GM19455 (cell line): ENCODE measurements around the gene RPL21.

ENCODE experiments used
- ATAC-seq: cut with Tn5 transposase; IDR thresholded peaks from one replicate; pipeline ENCODE4 v1.9.1; 2021; ENCODE audit not compliant: unreplicated experiment

Gene RPL21

DNA sequence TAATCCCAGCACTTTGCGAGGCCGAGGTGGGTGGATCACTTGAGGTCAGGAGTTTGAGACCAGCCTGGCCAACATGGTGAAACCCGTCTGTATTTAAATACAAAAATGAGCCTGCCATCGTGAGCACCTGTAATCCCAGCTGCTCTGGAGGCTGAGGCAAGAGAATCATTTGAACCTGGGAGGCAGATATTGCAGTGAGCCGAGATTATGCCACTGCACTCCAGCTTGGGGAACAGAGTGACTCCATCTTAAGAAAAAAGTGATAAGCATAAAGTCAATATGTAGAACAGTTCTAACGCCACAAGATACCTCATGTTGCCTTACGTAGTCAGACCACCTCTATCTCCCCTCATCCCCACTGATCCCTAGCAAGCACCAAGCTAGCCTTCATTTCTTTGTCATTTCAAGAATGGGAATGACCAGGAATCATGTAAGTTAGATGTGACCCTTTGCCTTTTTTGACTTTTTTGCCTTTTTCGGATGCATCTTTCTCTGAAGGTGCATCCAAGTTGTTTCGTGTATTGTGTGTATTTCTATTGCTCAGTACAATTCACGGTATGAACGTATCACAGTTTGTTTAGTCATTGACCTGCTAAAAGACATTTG, 6.4 kb downstream of the RPL21 start:
- ATAC-seq = no peak

DNA sequence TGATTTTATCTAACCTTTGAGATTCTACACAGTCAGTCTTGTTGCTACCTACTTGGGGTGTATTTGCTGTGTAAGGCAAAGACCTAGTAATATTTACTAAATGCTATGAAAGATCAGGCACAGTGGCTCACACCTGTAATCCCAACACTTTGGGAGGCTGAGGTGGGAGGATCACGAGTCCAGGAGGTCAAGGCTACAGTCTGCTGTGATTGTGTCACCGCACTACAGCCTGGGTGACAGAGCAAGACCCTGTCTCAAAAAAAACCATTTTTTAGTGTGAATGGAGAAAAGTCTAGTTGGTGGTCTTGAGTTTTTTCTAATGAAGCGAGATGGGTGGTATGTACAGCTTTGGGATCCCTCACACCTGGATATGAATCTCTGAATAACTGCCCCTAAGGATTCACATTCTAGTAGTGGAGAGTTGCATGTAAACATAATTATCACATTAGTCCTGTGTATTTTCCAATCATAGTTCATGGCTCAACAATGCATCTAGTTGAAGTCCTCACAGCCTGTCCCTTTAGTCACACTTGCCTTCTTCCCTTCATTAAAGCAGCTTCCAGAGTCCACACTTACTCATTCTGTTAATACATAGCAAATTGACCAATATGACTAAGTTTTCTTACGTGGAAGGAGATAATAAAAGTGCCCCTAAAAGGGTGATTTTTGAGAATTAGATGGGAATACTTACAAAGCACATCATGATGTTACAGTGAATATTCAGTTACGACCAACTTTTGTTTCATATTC, 7.5 kb downstream of the RPL21 start:
- no peak for ATAC-seq

DNA sequence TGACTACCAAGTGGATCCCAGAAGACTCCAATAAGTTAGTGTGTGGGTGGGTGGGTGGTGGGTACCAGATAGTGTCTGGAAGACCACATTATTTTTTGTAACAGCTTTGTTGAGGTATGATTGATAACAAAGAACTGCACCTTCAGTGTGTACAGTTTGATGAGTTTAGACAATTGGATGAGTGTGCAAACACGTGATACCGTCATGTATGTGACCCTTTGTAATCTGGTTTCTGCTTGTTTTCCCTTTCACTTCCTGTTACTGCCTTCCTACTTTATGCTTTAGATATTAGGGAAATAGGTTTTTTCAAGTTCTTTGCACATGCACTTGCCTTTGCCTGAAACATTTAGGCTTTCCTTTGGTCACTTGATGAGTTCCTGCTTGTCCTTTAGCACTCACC, 8.5 kb downstream of the RPL21 start:
- no peak for ATAC-seq

DNA sequence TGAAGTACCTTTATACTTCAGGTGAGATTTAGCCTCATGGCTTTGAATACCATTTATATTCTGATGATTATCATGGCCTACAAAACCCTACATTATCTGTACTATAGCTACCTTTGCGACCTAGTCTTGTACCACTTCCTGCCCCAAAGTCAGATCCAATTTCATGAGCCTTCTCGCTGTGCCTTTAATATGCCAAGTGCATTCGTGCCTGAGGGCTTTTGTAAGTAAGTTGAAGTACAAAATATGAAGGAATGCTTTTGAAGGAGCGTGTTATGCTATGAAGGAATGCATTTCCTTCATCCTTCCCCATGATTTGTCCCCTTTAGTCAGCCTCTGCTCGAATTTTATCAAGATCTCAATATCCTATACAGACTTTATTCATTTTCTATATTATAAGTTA, 10.0 kb downstream of the RPL21 start:
- no peak for ATAC-seq

DNA sequence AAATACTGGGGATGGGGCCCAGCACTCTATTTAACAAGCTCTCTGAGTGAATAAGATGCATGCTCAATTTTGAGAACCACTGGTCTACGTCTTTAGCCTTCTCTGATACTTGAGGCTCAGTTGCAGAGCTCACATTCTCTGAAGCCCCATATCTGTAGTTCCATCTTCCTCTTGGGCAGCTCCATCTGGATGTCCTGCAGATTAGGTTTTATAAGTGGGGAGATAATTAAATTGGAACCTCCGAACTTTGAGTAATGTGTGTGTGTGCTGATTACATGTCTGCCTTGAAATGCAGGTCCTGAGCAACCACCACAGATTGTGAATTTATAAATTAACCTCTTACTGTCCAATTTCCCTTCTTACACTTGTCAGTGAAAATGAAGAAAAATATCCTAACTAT, 12.1 kb downstream of the RPL21 start:
- no peak for ATAC-seq

DNA sequence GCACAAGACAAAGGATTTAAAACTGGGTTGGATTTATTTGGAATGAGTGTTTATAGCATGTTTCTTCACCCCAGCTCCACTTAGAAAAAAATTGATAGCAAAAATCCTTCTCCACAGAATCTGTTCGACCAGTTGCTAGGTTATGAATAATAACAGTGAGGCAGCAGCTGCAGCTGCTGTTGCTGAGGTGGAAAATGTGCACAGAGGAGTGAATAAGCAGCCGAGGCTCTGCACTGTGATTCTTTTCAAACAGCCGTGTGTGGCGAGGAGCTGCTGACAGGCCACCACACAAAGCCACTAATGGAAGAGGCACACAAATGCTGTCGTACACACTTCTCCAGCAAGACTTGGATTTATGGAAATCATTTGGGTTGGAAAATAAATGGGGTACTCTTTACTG, 12.8 kb downstream of the RPL21 start:
- no peak for ATAC-seq

DNA sequence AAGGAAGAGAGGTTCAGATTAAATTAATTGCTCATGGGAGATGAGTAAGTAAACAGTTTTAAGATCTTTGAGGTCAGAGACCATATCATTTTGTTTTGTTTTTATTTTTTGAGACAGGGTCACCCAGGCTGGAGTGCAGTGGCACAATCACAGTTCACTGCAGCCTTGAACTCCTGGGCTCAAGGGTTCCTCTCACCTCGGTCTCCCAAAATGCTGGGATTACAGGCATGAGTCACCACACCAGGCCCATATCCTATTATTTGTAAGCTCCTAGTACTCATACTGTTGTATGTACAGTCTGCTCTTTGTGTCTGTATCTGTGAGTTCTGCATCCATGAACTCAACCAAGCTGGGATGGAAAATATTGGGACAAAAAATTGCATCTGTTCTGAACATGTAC, 13.3 kb downstream of the RPL21 start:
- ATAC-seq = no peak

DNA sequence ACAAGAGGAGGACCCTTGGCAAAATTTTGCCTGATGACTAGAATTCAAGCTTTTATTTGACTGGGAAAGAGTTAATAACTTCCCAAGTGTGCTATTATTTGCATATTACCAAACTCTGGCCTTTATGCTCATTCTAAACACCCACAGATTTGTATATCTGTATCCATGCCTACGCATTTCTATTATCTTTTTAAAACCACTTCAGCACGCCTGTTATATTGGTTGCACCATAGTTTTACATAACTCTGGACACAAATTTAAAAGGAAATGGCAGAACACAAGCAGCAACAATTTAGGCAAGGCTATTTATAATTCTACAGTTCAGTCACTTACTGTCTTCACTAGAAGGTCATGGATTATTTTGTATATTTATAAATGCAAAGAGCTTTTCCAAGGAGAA, 15.6 kb downstream of the RPL21 start:
- no peak for ATAC-seq

DNA sequence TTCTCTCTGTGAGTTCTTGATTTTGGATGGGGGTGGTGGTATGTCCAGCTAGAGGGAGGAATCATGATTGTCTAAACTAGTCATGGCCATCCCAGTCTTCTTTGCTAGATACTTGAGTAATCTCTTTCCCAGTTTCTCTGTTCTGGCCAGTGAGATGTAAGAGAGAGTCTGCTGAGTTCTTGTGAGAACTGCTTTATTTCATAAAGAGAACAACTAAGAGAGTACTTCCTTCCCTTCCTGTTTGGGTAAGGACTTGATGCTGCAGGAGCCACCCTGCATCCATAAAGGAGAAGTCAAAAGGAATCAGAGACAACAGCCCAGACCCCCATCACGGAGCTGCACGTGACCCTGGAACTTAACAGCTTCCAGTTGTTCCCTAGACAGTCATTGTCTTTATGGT, 16.2 kb downstream of the RPL21 start:
- no peak for ATAC-seq

DNA sequence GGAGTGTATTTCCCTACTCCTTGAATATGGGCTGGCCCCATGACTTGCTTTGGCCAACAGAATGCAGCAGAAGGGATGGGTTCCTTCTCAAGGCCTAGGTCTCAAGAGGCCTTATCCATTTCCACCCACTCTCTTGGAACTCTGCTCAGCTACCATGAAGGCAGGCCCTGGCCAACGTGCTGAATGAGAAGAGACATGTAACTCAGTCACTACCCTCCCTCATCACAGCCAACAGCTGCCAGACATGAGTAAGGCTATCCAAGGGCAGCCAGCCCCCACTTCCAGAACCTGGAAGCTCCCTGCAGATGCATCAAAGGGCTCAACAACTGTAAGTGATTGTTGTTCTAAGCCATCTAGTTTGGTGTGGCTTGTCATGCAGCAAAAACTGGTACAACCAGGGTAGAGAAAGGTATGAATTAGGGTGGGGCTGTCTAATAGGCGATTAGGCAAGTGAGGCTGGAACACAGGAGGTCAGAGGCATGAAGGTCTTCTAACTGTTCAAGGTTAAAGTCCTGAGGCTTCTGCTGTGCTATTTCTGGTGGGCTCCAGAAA, 17.8 kb downstream of the RPL21 start:
- ATAC-seq = no peak

DNA sequence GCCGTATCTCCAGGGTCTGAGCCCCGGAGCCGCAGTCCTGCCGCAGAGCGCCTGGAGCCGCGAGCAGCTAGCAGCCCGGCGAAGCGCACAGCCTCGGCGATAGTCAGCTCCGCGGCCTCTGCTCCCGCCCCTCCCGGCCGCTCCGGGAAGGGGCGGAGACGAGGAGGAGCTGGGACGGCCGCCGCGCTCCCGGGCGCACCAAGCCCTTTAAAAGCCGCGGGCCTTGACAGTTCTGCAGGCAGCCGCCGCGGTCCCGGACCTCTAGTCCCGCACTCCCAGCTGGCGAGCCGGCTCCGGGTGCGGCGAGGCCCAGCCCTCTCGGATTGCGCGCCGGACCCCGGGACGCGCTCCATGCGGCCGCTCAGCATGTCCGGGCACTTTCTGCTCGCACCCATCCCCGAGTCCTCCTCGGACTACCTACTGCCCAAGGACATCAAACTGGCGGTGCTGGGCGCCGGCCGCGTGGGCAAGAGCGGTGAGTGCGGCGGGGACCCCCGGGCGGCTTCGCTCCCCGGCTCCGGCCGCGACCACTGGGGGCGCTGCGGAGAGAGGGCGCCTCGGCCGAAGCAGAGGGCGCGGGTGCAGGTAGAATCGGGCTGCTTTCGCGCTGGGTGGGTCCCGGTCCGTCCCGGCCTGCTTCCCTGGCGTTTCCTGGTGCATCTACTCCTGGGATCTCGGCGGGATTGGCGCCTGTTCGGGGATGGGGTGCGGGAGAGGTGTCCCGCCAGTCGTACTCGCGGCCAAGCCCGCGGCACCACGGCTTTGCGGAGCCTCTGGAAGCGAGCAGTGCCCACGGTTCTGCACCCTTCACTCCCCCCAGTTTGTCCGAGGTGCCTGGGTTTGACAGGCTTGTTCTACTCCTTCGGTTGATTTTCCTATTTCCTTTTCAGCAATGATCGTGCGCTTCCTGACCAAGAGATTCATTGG, 19.5 kb downstream of the RPL21 start, which contains the start of gene RASL11A:
Gene RASL11A, plus strand, starts transcription at position 237 of the 927 bp plus-strand sequence. Its CDS starts 115 bp downstream, at position 352.
- peak; percentile 88 for ATAC-seq

DNA sequence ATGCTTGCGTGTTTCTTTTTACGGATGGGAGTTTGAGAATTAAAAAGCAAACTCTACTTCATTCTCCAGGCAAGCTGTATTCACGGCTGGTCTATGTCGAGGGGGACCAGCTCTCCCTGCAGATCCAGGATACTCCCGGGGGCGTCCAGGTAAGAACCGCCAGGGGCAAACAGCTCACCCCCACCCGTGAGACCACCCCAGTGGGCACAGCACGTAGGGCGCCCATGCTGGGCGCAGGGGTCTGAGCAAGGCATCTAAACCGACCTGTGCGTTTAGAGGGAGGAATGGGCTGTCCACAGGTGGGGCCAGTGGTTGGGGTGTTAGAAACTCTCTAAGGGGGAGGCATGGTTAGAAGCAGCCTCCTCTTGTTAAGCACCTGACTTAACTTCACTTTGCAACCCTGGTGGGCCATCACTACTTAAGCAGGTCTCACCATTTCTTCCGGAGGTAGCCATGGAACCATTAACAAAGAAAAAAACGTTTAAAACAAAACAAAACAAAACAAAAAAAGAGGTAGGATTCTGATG, 20.3 kb downstream of the RPL21 start:
- no peak for ATAC-seq

DNA sequence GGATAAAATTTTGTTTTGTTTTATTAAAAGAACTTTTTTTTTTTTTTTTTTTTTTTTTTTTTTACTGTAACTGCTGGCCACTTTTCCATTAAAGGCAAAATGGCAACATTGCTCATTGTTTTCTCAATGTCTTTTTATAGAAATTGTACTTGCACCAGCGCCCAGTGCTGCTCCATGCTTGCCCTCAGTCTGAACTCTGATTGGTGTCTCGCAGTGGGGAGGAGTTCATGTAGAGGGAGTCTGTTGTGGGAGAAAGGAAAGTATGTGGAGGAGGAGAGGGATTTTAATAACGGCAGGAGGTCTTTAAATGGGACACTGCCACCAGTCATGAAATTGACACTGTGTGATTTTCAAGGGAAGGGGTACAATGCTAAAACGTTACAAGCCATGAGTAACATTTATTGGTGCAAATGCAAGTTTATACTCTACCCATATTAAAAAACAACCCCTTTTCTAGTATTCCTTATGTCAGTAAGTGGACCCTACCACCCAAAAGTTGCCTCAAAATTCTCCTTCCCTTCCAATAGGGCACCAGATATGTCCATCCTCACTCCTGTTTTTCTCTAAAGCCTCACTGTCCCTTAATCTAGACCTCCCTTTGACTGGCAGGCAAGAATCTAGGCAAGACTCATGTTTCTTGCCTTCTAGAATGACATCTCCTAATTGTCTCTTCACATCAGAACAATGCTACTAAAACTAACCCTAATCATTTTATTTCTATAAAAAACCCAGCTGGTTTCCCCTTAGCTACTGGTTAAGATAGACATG, 22.5 kb downstream of the RPL21 start:
- no peak for ATAC-seq

DNA sequence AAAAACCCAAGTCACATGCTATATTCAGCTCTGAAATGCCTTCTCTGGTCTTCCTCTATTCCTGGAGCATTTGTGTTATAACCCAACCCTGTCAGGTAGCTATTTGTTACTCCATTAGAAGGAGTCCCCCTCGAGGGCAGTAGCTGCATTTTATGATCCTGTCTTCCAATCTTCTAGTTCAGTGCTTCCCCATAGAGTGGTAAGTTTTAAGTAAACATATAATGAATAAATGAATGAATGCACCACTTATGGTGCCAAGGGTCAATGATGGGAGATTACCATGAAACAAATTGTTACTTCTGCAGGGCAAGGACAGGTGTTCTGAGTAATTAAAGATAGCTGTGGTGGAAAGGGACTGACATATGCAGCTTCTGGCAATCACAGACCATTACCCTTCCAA, 23.3 kb downstream of the RPL21 start:
- ATAC-seq = no peak

DNA sequence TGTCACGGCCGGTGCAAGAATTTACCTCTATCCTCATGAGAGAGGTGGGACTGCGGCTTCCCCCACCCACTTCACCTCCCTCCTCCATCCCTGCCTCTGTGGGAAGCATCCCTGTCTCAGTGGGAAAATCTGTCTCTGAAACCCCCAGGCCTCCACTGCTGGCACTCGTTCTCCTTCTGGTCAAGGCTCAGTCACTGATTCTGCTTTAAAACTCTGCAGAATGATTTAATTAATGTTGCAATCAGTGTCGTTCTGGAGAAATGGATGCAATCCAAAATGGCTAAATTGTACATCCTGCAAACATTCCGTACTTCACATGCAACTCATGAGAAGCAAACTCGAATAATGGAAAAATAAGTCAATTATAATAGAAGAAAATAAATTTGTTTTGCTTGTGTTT, 24.8 kb downstream of the RPL21 start:
- ATAC-seq = no peak

DNA sequence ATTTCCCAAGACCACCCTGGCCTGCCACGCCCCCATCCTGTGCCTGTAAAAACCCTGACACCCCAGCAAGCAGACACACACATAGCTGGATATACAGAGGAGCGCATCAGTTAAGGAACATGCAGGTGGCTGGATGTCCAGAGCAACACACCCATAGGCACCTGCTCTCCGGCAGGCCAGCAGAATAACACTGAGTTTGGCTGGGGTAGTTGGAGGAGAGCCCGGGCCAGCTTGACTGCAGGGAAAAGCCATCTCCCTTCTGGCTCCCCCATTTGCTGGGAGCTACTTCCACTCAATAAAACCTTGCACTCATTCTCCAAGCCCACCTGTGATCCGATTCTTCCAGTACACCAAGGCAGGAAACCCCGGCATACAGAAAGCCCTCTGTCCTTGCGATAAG, 28.1 kb downstream of the RPL21 start:
- ATAC-seq = no peak

DNA sequence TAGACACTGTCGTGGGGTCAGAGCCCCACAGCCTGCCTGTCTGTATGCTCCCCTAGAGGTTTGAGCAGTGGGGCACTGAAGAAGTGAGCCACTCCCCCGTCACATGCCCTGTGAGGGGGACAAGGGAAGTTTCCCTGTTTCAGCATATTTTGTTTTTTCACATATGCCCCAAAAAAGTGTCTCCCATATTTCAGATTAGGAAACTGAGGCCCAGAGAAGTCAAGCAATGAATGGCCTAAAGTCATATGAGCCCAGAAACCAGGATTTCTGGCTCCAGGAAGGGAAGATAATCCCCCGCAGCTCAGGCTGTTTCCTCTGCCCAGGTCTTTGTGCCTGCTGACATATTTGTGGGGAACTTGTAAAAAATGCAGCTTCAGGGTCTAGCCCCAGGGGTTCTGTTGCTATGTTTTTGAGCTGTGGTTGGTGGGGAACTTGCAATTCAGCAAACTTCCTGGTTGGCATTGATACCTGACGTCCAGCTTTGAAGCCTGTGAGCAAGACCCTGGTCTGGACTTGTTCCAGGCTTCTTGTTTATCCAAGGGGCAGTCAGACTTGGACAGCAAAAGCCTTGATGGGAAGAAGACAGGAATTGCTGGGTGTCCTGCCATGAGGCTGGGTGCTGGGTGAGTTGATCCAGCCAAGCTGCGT, 28.8 kb downstream of the RPL21 start:
- ATAC-seq = no peak

DNA sequence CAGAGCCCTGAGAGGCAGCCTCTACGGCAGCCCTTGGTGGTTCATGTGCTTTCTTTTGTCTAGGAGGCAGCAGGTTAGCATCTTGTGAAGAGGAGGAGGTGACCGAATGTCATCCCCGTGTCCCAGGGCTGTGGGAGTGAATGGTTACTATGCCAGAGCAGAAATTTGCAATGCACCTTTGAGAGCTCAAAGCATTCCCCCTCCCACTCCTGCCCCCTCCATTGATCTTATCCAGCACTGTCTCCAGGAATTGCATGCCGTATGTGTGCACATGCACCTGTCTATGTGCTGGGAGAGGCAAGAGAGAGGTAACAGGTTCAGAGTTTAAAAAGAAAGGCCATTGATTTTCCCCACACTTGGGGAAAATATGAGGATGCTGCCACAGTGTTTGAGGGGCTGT, 29.5 kb downstream of the RPL21 start:
- no peak for ATAC-seq

DNA sequence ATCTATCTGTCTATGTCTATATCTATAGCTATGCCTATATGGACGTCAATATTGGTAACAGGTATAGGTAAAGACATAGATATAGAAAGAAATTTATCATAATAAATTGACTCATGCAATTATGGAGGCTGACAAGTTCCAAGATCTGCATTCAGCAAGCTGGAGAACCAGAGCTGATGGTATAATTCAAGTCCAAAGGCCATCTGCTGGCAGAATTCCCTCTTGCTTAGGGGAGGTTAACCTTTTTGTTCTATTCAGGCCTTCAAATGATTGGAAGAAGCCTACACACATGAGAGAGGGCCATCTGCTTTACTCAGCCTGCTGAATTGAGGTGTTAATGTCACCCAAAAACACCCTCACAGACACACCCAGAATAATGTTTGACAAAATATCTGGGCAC, 30.1 kb downstream of the RPL21 start:
- no peak for ATAC-seq

DNA sequence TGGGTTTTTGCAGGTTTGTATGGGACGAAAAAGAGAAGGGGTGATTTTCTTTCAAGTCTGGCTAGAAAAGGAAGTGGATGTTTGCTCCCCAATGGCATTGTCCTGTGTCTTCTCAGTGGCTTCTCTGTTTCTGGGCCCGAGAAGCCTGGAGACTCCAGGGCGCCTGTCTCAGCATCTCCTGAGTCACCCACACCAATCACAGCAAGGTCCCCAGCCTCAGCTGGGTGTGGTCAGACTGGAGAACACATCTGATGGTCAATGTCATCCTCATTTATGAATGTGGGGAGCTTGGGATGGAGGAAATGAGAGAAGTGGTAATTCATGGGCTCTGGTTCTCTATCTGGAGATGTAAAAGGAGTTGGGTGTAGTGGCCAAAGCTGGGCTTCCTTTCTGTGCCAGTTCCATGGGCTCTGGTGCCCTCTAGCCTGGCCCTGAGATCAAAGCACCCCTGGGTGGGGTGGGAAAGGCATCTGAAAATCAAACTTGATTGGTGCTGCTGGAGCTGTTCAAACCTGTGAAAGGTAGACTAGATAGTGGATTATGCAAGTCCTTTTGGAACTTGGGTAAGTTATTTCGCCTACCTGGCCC, 32.6 kb downstream of the RPL21 start:
- ATAC-seq = no peak
